WI38 (cell line): ENCODE data around the gene ZCCHC4.
A peak's percentile ranks its signal among the peaks of the same experiment; 100 is the strongest.

Experiments
- H3K4me3 ChIP-seq: 2 replicates; pipeline ENCODE4 v1.5.1; 2011; ENCODE audit warnings: low read depth, mild to moderate bottlenecking, control low read depth, low read length
- CTCF ChIP-seq: IDR thresholded peaks from 2 replicates; pipeline ENCODE4 v1.5.1; 2012; ENCODE audit warnings: low read depth, mild to moderate bottlenecking, control low read depth, low read length

ZCCHC4 gene

GRCh38 chr4:25376754-25377571 is 64.4 kb downstream of the ZCCHC4 start, which contains the start of gene ANAPC4:
Gene ANAPC4 (plus strand): TSS chr4:25377263. CDS start chr4:25377428, 165 bp downstream.
- H3K4me3 ChIP-seq = peak within 1 kb of the TSS; percentile 77
- TF ChIP-seq CTCF = no peak

DNA sequence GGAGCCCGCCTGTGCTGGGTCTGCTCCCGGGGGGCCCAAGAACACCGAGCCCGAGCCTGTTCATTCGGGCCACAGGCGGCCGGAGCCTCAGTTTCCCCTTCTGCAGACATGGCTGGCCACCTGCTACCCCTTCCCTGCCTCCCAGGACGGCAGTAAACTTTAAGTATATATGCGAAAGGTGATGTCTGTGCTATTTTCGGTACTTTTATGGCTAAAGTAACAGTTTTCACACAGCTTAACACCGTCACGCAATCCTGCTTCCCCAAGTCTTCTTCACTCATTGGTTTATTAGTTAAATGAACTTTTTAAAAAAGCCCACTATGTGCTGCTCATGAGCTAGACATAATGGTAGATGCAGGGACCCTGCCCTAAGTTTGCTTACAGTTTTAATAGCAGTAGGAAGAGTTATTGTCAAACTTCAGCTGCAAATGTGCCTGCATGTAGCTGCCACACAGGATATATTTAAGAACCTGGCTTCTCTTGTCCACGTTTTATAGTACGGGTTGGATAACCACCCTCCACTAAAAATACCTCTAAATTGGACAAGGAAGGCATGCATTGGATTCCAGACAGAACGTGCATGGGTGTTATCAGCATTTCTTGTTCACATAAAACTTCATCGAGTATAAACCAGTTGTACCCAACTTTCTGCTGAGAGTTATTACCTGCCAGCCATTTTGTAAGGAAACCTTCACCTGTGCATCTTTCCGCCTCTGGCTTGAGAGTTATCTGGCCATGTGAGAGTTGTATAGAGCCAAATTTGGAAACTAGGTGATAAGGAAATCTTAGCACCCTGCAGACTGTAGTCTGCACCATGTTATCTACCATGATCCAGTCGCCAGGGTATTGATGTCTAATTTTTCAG is 65.2 kb downstream of the ZCCHC4 start:
- peak overlapping the region; percentile 77 for H3K4me3 ChIP-seq
- TF ChIP-seq CTCF = no peak

DNA sequence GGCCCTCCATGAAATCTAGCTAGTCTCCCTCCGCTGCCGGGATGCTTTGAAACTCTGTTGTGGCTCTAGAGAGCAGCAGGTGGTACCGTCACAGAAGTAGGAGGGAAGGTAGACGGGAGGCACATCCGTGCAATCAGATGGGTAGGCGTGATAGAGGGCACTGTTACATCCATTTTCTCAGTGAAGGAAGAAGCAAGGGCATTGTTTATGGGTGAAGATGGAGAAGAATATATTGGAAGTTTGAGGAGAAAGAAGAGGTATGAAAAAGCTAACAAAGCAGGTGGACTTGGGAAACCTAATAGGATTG is 65.8 kb downstream of the ZCCHC4 start:
- peak overlapping the region; percentile 77 for H3K4me3 ChIP-seq
- no peak for TF ChIP-seq CTCF

GRCh38 chr4:25379591-25379990 is 67.0 kb downstream of the ZCCHC4 start:
- no peak for TF ChIP-seq CTCF
- no peak overlapping the region for H3K4me3 ChIP-seq

DNA sequence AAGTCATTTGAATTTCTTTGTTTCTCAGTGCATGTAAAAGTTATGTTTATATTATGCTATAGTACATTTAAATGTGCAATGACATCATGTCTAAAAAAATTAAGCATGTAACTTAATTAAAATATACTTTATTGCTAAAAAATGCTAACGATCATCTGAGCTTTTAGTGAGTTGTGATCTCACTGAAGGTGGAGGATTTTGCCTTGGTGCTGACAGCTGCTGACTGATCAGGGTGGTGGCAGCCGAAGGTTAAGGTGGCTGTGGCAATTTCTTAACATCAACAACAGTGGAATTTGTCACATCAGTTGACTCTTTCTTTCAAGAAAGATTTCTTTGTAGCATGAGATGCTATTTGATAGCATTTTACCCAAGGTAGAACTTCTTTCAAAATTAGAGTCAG is 71.1 kb downstream of the ZCCHC4 start:
- no peak for TF ChIP-seq CTCF
- H3K4me3 ChIP-seq = no peak overlapping the region

DNA sequence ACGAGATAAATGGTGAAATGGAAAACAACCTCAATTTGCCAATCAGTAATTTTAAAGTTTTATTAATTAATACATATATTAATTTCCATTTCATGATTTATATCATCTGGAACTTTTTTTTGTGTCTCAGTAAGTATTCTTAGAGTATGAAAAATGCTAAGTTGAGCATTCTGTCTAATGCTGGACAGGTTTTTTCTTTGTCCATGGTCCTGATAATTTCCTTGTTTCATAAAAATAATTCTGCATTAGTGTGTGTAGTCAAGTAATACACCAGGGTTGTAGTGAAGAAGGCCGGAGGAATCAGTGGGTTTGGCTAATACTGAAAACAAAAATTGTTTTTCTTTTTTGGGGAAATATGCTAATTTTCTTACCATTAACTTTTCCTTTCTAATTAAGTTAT is 74.4 kb downstream of the ZCCHC4 start:
- TF ChIP-seq CTCF = no peak
- H3K4me3 ChIP-seq = no peak overlapping the region

DNA sequence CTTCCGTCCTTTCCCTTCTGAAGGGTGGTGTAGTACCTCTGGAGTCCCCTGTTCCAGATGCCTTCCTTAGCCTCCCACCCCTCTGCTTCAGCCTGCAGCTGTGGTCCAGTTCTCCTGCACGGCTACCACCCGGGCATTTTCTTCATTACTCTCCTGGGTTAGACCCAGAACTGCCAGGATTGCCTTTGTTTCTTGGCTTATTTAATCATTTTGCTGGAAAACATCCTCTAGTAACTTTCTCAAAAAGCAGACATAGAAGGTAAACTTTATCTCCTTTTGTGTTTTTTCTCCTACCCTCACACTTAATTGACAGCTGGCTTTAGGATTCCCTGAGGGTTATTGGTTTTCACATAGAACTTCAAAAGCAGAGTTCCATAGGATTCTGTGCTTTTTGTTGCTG is 84.7 kb downstream of the ZCCHC4 start:
- H3K4me3 ChIP-seq = no peak overlapping the region
- TF ChIP-seq CTCF = no peak
